Measurements from ENCODE around the gene USP17L26.
"Not testable (repeated sequence)": the region's sequence is repeated elsewhere in the genome, so short reads cannot be mapped to it uniquely, and the experiment has no call there.

DNA sequence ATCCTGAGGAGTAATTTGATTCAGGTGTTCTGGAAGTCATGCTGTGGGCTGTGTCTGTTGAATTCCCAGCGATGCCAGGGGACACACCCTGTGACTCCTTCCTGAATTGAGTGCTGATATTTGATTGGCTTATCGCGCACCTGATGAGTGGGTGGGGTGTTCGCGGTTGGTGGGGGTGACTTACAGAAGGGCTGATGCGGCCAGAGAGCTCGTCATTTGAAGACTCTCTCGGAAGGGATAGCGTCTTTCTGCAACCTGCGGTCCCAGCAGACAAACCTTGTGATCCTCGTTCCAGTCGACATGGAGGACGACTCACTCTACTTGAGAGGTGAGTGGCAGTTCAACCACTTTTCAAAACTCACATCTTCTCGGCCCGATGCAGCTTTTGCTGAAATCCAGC lies 4.8 kb upstream of the USP17L26 start, which contains the start of gene USP17L25:
- TF ChIP-seq, protein P1, sequence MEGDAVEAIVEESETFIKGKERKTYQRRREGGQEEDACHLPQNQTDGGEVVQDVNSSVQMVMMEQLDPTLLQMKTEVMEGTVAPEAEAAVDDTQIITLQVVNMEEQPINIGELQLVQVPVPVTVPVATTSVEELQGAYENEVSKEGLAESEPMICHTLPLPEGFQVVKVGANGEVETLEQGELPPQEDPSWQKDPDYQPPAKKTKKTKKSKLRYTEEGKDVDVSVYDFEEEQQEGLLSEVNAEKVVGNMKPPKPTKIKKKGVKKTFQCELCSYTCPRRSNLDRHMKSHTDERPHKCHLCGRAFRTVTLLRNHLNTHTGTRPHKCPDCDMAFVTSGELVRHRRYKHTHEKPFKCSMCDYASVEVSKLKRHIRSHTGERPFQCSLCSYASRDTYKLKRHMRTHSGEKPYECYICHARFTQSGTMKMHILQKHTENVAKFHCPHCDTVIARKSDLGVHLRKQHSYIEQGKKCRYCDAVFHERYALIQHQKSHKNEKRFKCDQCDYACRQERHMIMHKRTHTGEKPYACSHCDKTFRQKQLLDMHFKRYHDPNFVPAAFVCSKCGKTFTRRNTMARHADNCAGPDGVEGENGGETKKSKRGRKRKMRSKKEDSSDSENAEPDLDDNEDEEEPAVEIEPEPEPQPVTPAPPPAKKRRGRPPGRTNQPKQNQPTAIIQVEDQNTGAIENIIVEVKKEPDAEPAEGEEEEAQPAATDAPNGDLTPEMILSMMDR (IDR thresholded peaks at IDR 0.05; ENCODE audit: poor library complexity) = not testable (repeated sequence)
- TF ChIP-seq EZH2 (IDR thresholded peaks at IDR 0.05; ENCODE audit: borderline replicate concordance) = not testable (repeated sequence)

Measured in hepatocyte (in vitro differentiated cells).